SK-N-SH treated with all-trans-retinoic acid at 6 μM for 48 hours (cell line): ENCODE data around the gene ATF6.
A peak's percentile ranks its signal among the peaks of the same experiment; 100 is the strongest.

Experiments
- ATAC-seq: fragments of 200-7000 bp; cut with Tn5 transposase; 3 replicates; pipeline ENCODE4 v1.9.1; 2020; ENCODE audit warnings: mild to moderate bottlenecking, moderate library complexity
- ARNTL ChIP-seq: fragments of 450-650 bp; formaldehyde crosslinking; IDR thresholded peaks from 2 replicates; pipeline ENCODE4 v1.5.0; 2020; ENCODE audit warnings: low read depth, mild to moderate bottlenecking, moderate library complexity, borderline replicate concordance
- BACH2 ChIP-seq: fragments of 250-450 bp; sonication (Bioruptor Pico); IDR thresholded peaks from 2 replicates; pipeline ENCODE4 v1.9.0; 2021; ENCODE audit warnings: mild to moderate bottlenecking, borderline replicate concordance
- CREB5 ChIP-seq: fragments of 250-450 bp; sonication (Bioruptor Pico); IDR thresholded peaks from 2 replicates; pipeline ENCODE4 v1.5.1; 2020; ENCODE audit warnings: low read depth, mild to moderate bottlenecking, moderate library complexity
- CSDC2 ChIP-seq: fragments of 250-450 bp; sonication (Bioruptor Pico); IDR thresholded peaks from 2 replicates; pipeline ENCODE4 v1.5.0; 2020; ENCODE audit warnings: mild to moderate bottlenecking, moderate library complexity
- CSRNP3 ChIP-seq: fragments of 250-450 bp; sonication (Bioruptor Pico); IDR thresholded peaks from 2 replicates; pipeline ENCODE4 v1.5.1; 2021; ENCODE audit warnings: mild to moderate bottlenecking, moderate library complexity
- ESRRG ChIP-seq: fragments of 250-450 bp; sonication (Bioruptor Pico); IDR thresholded peaks from 2 replicates; pipeline ENCODE4 v1.6.1; 2021; ENCODE audit warnings: mild to moderate bottlenecking
- GLIS3 ChIP-seq: fragments of 250-450 bp; sonication (Bioruptor Pico); IDR thresholded peaks from 2 replicates; pipeline ENCODE4 v1.5.0; 2020; ENCODE audit warnings: mild to moderate bottlenecking, moderate library complexity
- ISL1 ChIP-seq: fragments of 250-450 bp; sonication (Bioruptor Pico); IDR thresholded peaks from 2 replicates; pipeline ENCODE4 v2.1.2; 2022; ENCODE audit warnings: mild to moderate bottlenecking, moderate library complexity
- OSR1 ChIP-seq: fragments of 250-450 bp; sonication (Bioruptor Pico); IDR thresholded peaks from 2 replicates; pipeline ENCODE4 v1.8.0; 2022; ENCODE audit warnings: moderate library complexity, mild to moderate bottlenecking, inconsistent platforms
- PATZ1 ChIP-seq: fragments of 250-450 bp; sonication (Bioruptor Pico); IDR thresholded peaks from 2 replicates; pipeline ENCODE4 v1.8.0; 2020; ENCODE audit warnings: mild to moderate bottlenecking, moderate library complexity, borderline replicate concordance
- PPARA ChIP-seq: fragments of 250-450 bp; sonication (Bioruptor Pico); IDR thresholded peaks from 2 replicates; pipeline ENCODE4 v1.5.0; 2020; ENCODE audit warnings: mild to moderate bottlenecking, borderline replicate concordance
- RARB ChIP-seq: fragments of 250-450 bp; sonication (Bioruptor Pico); IDR thresholded peaks from 2 replicates; pipeline ENCODE4 v1.8.0; 2021; ENCODE audit warnings: mild to moderate bottlenecking, moderate library complexity
- SNAI2 ChIP-seq: fragments of 250-450 bp; sonication (Bioruptor Pico); IDR thresholded peaks from 2 replicates; pipeline ENCODE4 v1.5.0; 2020; ENCODE audit warnings: mild to moderate bottlenecking, moderate library complexity
- TCF4 ChIP-seq: fragments of 250-450 bp; sonication (Bioruptor Pico); IDR thresholded peaks from 2 replicates; pipeline ENCODE4 v1.8.0; 2021; ENCODE audit warnings: mild to moderate bottlenecking, moderate library complexity, borderline replicate concordance
- TSHZ2 ChIP-seq: fragments of 250-450 bp; sonication (Bioruptor Pico); IDR thresholded peaks from 2 replicates; pipeline ENCODE4 v1.5.0; 2020; ENCODE audit warnings: mild to moderate bottlenecking, moderate library complexity
- ZC3H10 ChIP-seq: fragments of 250-450 bp; sonication (Bioruptor Pico); IDR thresholded peaks from 2 replicates; pipeline ENCODE4 v1.5.1; 2021; ENCODE audit warnings: mild to moderate bottlenecking, moderate library complexity
- ZFP3 ChIP-seq: fragments of 250-450 bp; sonication (Bioruptor Pico); IDR thresholded peaks from 2 replicates; pipeline ENCODE4 v1.5.0; 2020; ENCODE audit warnings: mild to moderate bottlenecking, moderate library complexity
- ZFP30 ChIP-seq: fragments of 450-650 bp; formaldehyde crosslinking; IDR thresholded peaks from 2 replicates; pipeline ENCODE4 v1.5.0; 2022; ENCODE audit warnings: mild to moderate bottlenecking, moderate library complexity
- ZNF565 ChIP-seq: fragments of 450-650 bp; formaldehyde crosslinking; conservative IDR thresholded peaks from 2 replicates; pipeline ENCODE4 v1.5.0; 2020; ENCODE audit warnings: low read depth, mild to moderate bottlenecking, moderate library complexity
- ZNF8 ChIP-seq: fragments of 450-650 bp; formaldehyde crosslinking; IDR thresholded peaks from 2 replicates; pipeline ENCODE4 v1.5.0; 2020; ENCODE audit warnings: mild to moderate bottlenecking, moderate library complexity

The ATF6 gene

GRCh38 chr1:161987303-161987702 lies 221.2 kb downstream of the ATF6 start:
- ATAC-seq = no peak
- no peak for TF ChIP-seq ESRRG (CRISPR knock-in tag)
- no peak for TF ChIP-seq CREB5
- no peak for TF ChIP-seq ZC3H10
- no peak for TF ChIP-seq ISL1 (CRISPR knock-in tag)
- no peak for TF ChIP-seq ZFP30 (CRISPR knock-in tag)
- no peak for TF ChIP-seq TSHZ2 (CRISPR knock-in tag)
- no peak for TF ChIP-seq PPARA
- TF ChIP-seq ZFP3 (CRISPR knock-in tag) = no peak
- TF ChIP-seq CSDC2 (CRISPR knock-in tag) = no peak
- no peak for TF ChIP-seq BACH2 (CRISPR knock-in tag)
- no peak for TF ChIP-seq OSR1
- no peak for TF ChIP-seq ZNF565 (CRISPR knock-in tag)

GRCh38 chr1:161987872-161988271 lies 221.8 kb downstream of the ATF6 start:
- TF ChIP-seq PATZ1 = no peak
- TF ChIP-seq ESRRG (CRISPR knock-in tag) = no peak
- no peak for TF ChIP-seq TCF4 (CRISPR knock-in tag)
- no peak for TF ChIP-seq ZNF8 (CRISPR knock-in tag)
- TF ChIP-seq ZNF565 (CRISPR knock-in tag) = no peak
- no peak for ATAC-seq

GRCh38 chr1:161988413-161988812 lies 222.3 kb downstream of the ATF6 start:
- no peak for ATAC-seq

GRCh38 chr1:161989108-161989507 lies 223.0 kb downstream of the ATF6 start:
- ATAC-seq = peak; percentile 48
- no peak for TF ChIP-seq ESRRG (CRISPR knock-in tag)
- TF ChIP-seq RARB (CRISPR knock-in tag) = no peak
- no peak for TF ChIP-seq ZNF565 (CRISPR knock-in tag)
- no peak for TF ChIP-seq PPARA
- TF ChIP-seq TCF4 (CRISPR knock-in tag) = no peak
- TF ChIP-seq GLIS3 (CRISPR knock-in tag) = no peak
- no peak for TF ChIP-seq CSDC2 (CRISPR knock-in tag)
- TF ChIP-seq SNAI2 (CRISPR knock-in tag) = no peak
- no peak for TF ChIP-seq ZNF8 (CRISPR knock-in tag)
- TF ChIP-seq BACH2 (CRISPR knock-in tag) = no peak
- TF ChIP-seq CSRNP3 (CRISPR knock-in tag) = no peak
- no peak for TF ChIP-seq ZFP3 (CRISPR knock-in tag)
- TF ChIP-seq CREB5 = no peak
- no peak for TF ChIP-seq TSHZ2 (CRISPR knock-in tag)

More at GRCh38 chr1:161988413-161988812, 222.3 kb downstream of the ATF6 start:
- TF ChIP-seq ARNTL (CRISPR knock-in tag) (no peak), ZFP3 (CRISPR knock-in tag) (no peak), BACH2 (CRISPR knock-in tag) (no peak), CSDC2 (CRISPR knock-in tag) (no peak), CSRNP3 (CRISPR knock-in tag) (no peak), ISL1 (CRISPR knock-in tag) (no peak), ZFP30 (CRISPR knock-in tag) (no peak), TCF4 (CRISPR knock-in tag) (no peak), ZNF565 (CRISPR knock-in tag) (no peak)
